Adrenal gland (tissue), 5 donors: ENCODE data around the gene SLC6A18.

Experiments
- POLR2A ChIP-seq, 2 donors: fragments of 450-650 bp; IDR thresholded peaks; one replicate each; pipeline ENCODE4 v1.6.1; 2017; ENCODE audit warnings: antibody characterized with exemption in 2 of 2, mild to moderate bottlenecking in 2 of 2, moderate library complexity in 1 of 2
- TF ChIP-seq, protein P1 (sequence below), 6 experiments: fragments of 450-650 bp in 4 of 6; fragments of 200-600 bp in 2 of 6; sonication (generic) in 1 of 6; IDR thresholded peaks; 1 replicate in 5 of 6; 2 replicates in 1 of 6; pipeline versions ENCODE4 v1.5.1 to v1.8.0; 2016 to 2021; ENCODE audit warnings: antibody characterized with exemption in 6 of 6, mild to moderate bottlenecking in 2 of 6, moderate library complexity in 1 of 6
- donor health status: DM: no; HTN: no; CAD: no.

DNA sequence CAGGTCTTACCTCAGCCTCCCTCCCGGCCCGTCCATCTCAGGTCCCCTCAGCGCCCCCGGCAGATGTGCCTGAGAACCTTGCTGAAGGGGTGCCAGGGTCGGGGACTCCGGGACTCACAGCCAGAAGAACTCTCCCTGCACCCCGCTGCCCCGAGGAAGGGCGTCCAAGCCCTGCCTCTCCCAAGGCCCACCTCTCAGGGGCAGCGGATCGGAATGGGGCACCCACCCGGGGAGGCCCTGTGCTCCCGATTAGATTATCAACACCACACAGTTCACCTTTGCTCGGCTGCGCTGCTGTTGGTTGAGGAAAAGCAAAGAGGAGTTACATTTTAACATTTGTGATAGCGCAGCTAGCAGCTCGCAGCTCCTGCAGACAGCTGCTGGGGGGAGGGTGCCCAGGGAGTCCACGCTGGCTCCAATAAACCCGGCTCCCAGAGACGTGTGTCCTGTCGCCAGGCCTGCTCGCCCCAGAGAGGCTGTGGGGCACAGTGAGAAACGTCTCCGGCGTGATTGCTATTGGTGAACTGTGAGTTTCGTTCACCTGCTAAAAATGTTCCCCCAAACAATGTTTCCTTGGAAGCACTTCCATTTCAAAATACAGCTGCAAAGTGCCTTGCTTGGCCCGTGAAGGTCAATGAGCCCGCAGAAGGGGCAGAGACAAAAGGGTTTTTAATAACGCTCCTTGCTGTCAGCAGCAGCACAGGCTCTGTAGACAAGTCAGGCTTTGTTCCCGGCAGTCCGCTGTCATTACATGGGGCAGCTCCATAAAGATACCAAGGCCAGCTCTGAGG is 42.4 kb upstream of the SLC6A18 start:
- no peak for TF ChIP-seq POLR2A (IDR thresholded peaks at IDR 0.05)
- TF ChIP-seq, protein P1, sequence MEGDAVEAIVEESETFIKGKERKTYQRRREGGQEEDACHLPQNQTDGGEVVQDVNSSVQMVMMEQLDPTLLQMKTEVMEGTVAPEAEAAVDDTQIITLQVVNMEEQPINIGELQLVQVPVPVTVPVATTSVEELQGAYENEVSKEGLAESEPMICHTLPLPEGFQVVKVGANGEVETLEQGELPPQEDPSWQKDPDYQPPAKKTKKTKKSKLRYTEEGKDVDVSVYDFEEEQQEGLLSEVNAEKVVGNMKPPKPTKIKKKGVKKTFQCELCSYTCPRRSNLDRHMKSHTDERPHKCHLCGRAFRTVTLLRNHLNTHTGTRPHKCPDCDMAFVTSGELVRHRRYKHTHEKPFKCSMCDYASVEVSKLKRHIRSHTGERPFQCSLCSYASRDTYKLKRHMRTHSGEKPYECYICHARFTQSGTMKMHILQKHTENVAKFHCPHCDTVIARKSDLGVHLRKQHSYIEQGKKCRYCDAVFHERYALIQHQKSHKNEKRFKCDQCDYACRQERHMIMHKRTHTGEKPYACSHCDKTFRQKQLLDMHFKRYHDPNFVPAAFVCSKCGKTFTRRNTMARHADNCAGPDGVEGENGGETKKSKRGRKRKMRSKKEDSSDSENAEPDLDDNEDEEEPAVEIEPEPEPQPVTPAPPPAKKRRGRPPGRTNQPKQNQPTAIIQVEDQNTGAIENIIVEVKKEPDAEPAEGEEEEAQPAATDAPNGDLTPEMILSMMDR (IDR thresholded peaks at IDR 0.05): no peak
